Hepatocyte (in vitro differentiated cells): ENCODE results near the gene SGSM2.

Experiments
- EZH2 ChIP-seq: fragments of 200-600 bp; sonication (generic); IDR thresholded peaks from 2 replicates; pipeline ENCODE4 v1.6.1; 2016; ENCODE audit warnings: antibody characterized with exemption, mild to moderate bottlenecking, borderline replicate concordance
- TF ChIP-seq, protein P1 (sequence below): fragments of 200-600 bp; sonication (generic); IDR thresholded peaks from 2 replicates; pipeline ENCODE4 v1.5.1; 2016; ENCODE audit warnings: antibody characterized with exemption, mild to moderate bottlenecking; ENCODE audit not compliant: poor library complexity

GRCh38 chr17:2385240-2386210 is 48.2 kb downstream of the SGSM2 start:
- TF ChIP-seq EZH2 = no peak
- TF ChIP-seq, protein P1, sequence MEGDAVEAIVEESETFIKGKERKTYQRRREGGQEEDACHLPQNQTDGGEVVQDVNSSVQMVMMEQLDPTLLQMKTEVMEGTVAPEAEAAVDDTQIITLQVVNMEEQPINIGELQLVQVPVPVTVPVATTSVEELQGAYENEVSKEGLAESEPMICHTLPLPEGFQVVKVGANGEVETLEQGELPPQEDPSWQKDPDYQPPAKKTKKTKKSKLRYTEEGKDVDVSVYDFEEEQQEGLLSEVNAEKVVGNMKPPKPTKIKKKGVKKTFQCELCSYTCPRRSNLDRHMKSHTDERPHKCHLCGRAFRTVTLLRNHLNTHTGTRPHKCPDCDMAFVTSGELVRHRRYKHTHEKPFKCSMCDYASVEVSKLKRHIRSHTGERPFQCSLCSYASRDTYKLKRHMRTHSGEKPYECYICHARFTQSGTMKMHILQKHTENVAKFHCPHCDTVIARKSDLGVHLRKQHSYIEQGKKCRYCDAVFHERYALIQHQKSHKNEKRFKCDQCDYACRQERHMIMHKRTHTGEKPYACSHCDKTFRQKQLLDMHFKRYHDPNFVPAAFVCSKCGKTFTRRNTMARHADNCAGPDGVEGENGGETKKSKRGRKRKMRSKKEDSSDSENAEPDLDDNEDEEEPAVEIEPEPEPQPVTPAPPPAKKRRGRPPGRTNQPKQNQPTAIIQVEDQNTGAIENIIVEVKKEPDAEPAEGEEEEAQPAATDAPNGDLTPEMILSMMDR = no peak
